ENCODE results near the gene FLVCR2. TPM values are rescaled to one million over a fixed set of nuclear protein-coding genes. Genes with fewer than 3 reads are reported as not detected.

The FLVCR2 gene
- polyA plus RNA-seq, 1 of the 3 experiments (the other 2 are of a cell fraction): 0.05 TPM

GRCh38 chr14:75662966-75663365 lies 84.5 kb downstream of the FLVCR2 start (continued):
- TF ChIP-seq REST (IDR thresholded peaks at IDR 0.05; ENCODE audit: low read depth, low read length) (no peak), POLR2AphosphoS5 (IDR thresholded peaks at IDR 0.05; ENCODE audit: low read depth, low read length) (no peak), MAX (IDR thresholded peaks at IDR 0.05; ENCODE audit: low read depth) (no peak), GATA2 (CRISPR knock-in tag; IDR thresholded peaks at IDR 0.05) (no peak)

GRCh38 chr14:75667099-75667765 lies 88.8 kb downstream of the FLVCR2 start:
- no peak overlapping the region for H2AFZ ChIP-seq (ENCODE audit: low read depth)
- no peak overlapping the region for H3K27ac ChIP-seq (ENCODE audit: low read depth in 2 of 2, low read length in 1 of 2)
- peaks cover 13% of the 10 kb centered on the region for H3K79me2 ChIP-seq (ENCODE audit: insufficient read depth)
- H3K27me3 ChIP-seq (ENCODE audit: insufficient read depth): no peaks in the 10 kb centered on the region
- H4K20me1 ChIP-seq (ENCODE audit: insufficient read depth): no peaks in the 10 kb centered on the region
- H3F3A ChIP-seq (replicated peaks; ENCODE audit: insufficient read depth): no peaks in the 10 kb centered on the region
- ChIA-PET CTCF (interaction anchor here (0.6 to 2.0 kb wide), 3 partner anchors 13 to 90 kb away, joined by 4 to 8 read pairs (median 4); no protein-coding TSS in a partner anchor), POLR2A (interaction anchor here (0.5 kb wide), 1 partner anchor 319 kb away, joined by 3 read pairs; no protein-coding TSS in a partner anchor)
- peaks cover 36 to 61% of the 10 kb centered on the region in 2 experiments for H3K36me3 ChIP-seq (replicated peaks in 1 of 2; ENCODE audit: control insufficient read depth in 1 of 2, insufficient read depth in 2 of 2, low read length in 1 of 2)
- H3K4me1 ChIP-seq (ENCODE audit: control insufficient read depth in 1 of 2, insufficient read depth in 2 of 2, low read depth in 1 of 2, low read length in 1 of 2): peaks cover 0 to 3% of the 10 kb centered on the region in 2 experiments; a peak in 2 of 4 replicates
- DNase-seq: no peak
- WGBS (ENCODE audit: low lambda C conversion rate): 90% methylated on average over 2 of the region's 2 CpGs
- no peaks in the 10 kb centered on the region for H3K9me3 ChIP-seq
- no peak overlapping the region for H3K4me3 ChIP-seq (ENCODE audit: low read depth in 2 of 2, low read length in 1 of 2)
- H3K9me2 ChIP-seq: no peaks in the 10 kb centered on the region
- H3K9ac ChIP-seq: no peak overlapping the region
- H3K4me2 ChIP-seq: no peak overlapping the region
- TF ChIP-seq ZBTB33 (IDR thresholded peaks at IDR 0.05; ENCODE audit: borderline replicate concordance, low read depth): no peak
- no peak for TF ChIP-seq TCF12 (IDR thresholded peaks at IDR 0.05)
- TF ChIP-seq ELF1 (IDR thresholded peaks at IDR 0.05): no peak
- TF ChIP-seq TEAD4 (IDR thresholded peaks at IDR 0.05; ENCODE audit: borderline replicate concordance, insufficient read depth): no peak
- no peak for TF ChIP-seq MEF2A (IDR thresholded peaks at IDR 0.05; ENCODE audit: borderline replicate concordance, low read depth)
- TF ChIP-seq CTCF (IDR thresholded peaks at IDR 0.05): no peak
- TF ChIP-seq POLR2AphosphoS5 (IDR thresholded peaks at IDR 0.05; ENCODE audit: low read depth, low read length): no peak
- no peak for TF ChIP-seq RAD21 (IDR thresholded peaks at IDR 0.05; ENCODE audit: low read length)
- no peak for TF ChIP-seq YY1 (IDR thresholded peaks at IDR 0.05; ENCODE audit: low read depth)
- no peak for TF ChIP-seq REST (IDR thresholded peaks at IDR 0.05; ENCODE audit: low read depth, low read length)
- no peak for TF ChIP-seq FOXM1 (IDR thresholded peaks at IDR 0.05; ENCODE audit: low read depth)
- TF ChIP-seq SMC3 (IDR thresholded peaks at IDR 0.05; ENCODE audit: low read depth, low read length): no peak
- TF ChIP-seq FOXJ3 (CRISPR knock-in tag; IDR thresholded peaks at IDR 0.05): no peak
- TF ChIP-seq TAF1 (IDR thresholded peaks at IDR 0.05; ENCODE audit: borderline replicate concordance, low read depth, low read length): no peak
- no peak for TF ChIP-seq NRF1 (IDR thresholded peaks at IDR 0.05; ENCODE audit: low read depth, low read length)
- TF ChIP-seq RFX5 (IDR thresholded peaks at IDR 0.05; ENCODE audit: low read length): no peak
- TF ChIP-seq EP300 (IDR thresholded peaks at IDR 0.05; ENCODE audit: borderline replicate concordance in 1 of 2, low read depth in 1 of 2, low read length in 1 of 2): no peak

Data from SK-N-SH (cell line).